ENCODE results near the gene FBXO31.
"Not testable (repeated sequence)": the region's sequence is repeated elsewhere in the genome, so short reads cannot be mapped to it uniquely, and the experiment has no call there.

Gene FBXO31

DNA sequence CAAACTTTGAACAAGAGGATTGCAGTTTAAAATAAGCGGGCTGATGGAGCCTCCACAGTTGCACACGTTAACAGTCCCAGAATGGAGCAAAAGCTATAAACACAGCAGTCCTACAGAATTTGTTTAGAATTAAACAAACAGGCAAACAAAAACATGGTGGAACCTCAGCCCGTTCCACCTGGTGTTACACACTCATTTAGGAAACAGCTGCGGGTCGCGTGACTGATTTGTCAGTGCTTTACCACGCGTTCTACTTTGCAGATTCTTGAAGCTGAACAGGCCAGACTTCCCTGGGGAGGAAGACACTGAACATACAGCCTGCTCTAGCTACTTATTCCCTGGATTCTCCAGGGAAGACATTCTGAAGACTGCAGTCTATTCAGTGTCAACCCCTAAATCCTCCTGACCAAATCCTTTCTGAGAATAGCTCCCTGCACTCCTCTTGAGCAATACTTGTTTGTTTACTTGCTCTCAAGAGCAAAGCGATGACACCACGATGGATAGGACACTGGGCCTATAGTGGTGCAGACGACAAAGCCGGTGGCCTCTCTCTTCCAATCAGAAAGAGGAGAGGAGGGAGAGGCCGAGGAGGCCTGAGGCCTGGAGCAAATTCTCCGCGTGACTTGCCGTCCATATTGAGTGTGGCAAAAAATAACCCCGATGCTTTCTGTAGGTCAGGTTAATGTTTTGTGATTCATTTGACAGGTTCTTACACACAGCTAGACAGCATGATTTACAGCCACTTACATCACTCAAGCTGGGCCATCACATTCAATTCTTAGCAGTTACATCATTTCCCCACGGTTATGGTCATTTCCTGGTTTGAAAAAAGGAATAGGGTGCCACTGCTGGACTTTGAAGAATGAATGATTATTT is 4.6 kb upstream of the FBXO31 start:
- TF ChIP-seq, protein P1, sequence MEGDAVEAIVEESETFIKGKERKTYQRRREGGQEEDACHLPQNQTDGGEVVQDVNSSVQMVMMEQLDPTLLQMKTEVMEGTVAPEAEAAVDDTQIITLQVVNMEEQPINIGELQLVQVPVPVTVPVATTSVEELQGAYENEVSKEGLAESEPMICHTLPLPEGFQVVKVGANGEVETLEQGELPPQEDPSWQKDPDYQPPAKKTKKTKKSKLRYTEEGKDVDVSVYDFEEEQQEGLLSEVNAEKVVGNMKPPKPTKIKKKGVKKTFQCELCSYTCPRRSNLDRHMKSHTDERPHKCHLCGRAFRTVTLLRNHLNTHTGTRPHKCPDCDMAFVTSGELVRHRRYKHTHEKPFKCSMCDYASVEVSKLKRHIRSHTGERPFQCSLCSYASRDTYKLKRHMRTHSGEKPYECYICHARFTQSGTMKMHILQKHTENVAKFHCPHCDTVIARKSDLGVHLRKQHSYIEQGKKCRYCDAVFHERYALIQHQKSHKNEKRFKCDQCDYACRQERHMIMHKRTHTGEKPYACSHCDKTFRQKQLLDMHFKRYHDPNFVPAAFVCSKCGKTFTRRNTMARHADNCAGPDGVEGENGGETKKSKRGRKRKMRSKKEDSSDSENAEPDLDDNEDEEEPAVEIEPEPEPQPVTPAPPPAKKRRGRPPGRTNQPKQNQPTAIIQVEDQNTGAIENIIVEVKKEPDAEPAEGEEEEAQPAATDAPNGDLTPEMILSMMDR (IDR thresholded peaks at IDR 0.05; ENCODE audit: borderline replicate concordance, control extremely low read depth, extremely low read depth, insufficient read depth, missing control alignments), result no peak
- in situ Hi-C loops (cut with MboI; ENCODE audit: low sequenced_read_pairs, unreplicated experiment), result no loop called here
- peak; percentile 87 for DNase-seq (ENCODE audit: low spot score)

DNA sequence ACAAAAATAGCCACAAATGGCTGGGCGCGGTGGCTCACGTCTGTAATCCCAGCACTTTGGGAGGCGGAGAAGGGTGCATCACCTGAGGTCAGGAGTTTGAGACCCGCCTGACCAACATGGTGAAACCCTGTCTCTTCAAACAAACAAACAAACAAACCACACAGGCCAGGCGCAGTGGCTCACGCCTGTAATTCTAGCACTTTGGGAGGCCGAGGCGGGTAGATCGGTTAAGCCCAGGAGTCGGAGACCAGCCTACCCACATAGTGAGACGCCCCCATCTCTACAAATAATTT is 1.2 kb upstream of the FBXO31 start:
- in situ Hi-C loops (cut with MboI; ENCODE audit: low sequenced_read_pairs, unreplicated experiment); DNase-seq (ENCODE audit: low spot score): not testable (repeated sequence)

DNA sequence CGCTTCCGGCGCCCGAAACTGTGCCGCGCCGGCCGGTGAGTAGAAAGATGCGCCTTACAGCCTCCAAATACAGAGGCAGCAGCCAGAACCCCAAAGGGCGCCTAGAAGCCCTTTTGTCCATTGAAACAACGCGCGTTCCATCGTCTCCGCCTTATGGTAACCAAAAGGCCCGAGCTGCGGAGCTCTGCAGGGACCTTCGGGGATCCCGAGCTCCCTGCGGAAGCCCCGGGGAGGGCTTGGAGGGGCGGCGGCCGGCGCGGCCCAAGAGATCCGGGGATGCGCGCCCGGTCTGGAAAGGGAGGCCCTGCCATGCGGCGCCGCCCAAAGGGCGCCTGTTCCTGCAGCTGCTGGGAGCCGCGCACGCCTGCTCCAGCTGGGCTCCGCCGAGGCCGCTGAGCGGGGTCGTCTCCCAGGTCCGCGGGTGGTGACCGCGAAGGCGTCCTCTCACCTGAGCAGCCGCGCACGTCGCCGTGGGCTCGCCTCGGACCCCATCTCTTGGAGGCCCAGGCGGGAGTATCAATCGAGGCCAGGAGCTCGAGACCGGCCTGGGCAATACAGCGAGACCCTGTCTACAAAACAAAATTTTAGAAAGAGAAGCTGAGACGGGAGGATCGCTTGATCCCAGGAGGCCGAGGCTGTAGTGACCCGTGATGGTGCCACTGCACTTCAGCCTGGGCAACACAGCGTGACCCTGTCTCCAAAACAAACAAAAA is 742 bp upstream of the FBXO31 start:
- DNase-seq (ENCODE audit: low spot score), result peak; percentile 23
- in situ Hi-C loops (cut with MboI; ENCODE audit: low sequenced_read_pairs, unreplicated experiment), result no loop called here
- TF ChIP-seq, protein P1 (IDR thresholded peaks at IDR 0.05; ENCODE audit: borderline replicate concordance, control extremely low read depth, extremely low read depth, insufficient read depth, missing control alignments), result no peak

DNA sequence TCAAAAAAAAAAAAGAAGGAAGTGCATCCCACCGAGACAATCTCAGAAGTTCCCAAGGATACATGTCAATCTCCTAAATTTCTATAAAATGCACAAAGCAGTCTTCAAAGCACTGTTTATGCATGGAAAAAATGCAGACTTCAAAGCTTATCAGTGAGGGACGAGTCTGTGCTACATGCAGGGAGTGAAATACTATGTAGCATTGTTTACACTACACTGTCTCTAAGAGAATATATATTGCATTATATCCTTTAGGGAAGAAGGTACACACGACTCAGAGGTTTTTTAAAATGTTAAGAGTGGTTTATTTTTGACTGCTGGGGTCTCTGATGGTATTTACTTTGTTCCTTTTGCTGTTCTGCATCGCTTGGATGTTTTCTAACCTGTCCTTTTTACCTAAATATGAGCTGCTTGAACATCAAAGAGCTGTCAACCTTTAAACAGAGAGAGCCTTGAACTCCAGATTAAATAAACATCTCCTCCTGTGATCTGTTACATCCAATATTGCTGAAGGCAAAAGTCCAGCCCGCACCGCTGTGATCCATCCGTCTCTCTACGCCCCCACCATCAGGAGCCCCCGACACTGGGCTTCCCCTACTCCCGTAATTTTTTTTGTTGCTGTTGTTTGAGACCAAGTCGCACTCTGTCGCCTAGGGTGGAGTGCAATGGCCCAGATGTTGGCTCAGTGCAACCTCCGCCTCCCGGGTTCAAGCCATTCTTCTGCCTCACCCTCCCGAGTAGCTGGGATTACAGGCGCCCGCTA is 1.4 kb downstream of the FBXO31 start:
- DNase-seq (ENCODE audit: low spot score), result no peak
- TF ChIP-seq, protein P1 (IDR thresholded peaks at IDR 0.05; ENCODE audit: borderline replicate concordance, control extremely low read depth, extremely low read depth, insufficient read depth, missing control alignments), result no peak
- in situ Hi-C loops (cut with MboI; ENCODE audit: low sequenced_read_pairs, unreplicated experiment), result no loop called here

DNA sequence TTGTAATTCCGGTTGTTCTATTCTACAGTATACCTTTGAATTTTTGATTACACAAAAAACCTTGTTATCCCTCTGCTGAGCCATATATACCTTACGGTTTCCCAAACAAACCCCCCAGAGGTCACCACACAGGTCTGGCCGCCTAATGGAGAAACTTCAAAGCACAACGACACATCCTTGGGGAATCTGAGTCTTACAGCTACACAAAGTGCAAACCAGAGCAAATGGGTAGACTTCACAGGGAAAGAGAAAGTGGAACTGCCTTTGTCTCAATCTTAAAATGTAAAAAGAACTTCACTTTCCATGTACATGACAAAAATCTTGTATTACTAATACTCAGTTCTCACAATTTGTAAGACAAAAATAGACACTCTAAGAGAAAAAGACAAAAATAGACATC is 2.7 kb downstream of the FBXO31 start:
- DNase-seq (ENCODE audit: low spot score), result no peak
- TF ChIP-seq, protein P1 (IDR thresholded peaks at IDR 0.05; ENCODE audit: borderline replicate concordance, control extremely low read depth, extremely low read depth, insufficient read depth, missing control alignments), result no peak
- in situ Hi-C loops (cut with MboI; ENCODE audit: low sequenced_read_pairs, unreplicated experiment), result no loop called here

DNA sequence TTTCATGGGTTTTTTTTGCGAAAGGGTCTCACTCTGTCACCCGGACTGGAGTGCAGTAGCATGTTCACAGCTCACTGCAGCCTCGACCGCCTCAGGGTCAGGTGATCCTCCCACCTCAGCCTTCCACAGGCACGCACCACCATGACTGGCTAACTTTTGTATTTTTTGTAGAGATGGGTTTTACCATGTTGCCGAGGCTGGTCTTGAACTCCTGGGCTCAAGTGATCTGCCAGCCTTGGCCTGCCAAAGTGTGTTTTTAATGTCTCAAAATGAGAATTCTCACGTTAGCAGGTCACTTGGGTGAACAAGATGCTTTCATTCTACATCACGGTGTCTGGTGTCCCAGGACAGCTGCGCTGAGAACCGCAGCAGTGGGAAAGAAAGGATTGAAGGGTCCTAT is 3.2 kb downstream of the FBXO31 start:
- TF ChIP-seq, protein P1 (IDR thresholded peaks at IDR 0.05; ENCODE audit: borderline replicate concordance, control extremely low read depth, extremely low read depth, insufficient read depth, missing control alignments), result no peak
- no peak for DNase-seq (ENCODE audit: low spot score)
- in situ Hi-C loops (cut with MboI; ENCODE audit: low sequenced_read_pairs, unreplicated experiment), result no loop called here

DNA sequence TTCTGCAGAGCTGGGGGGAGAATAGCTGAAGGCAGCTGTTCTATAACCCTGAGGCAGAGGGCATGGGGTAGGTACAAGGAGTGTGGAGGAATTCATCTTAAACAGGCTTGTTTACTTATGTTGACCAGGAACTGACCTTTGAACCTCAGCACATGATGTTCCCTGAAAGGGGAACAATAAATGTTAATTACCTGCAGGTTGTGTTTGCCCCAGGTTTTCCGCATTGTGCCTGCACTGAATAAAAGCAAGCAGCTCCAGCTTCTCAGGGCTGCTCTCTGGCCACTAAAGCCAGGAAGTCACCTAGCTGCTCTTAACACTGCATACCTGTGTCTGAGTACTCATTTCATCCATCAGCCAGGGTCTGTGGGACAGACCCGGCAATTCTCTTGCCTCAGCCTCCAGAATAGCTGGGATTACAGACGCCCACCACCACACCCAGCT is 4.2 kb downstream of the FBXO31 start:
- in situ Hi-C loops (cut with MboI; ENCODE audit: low sequenced_read_pairs, unreplicated experiment); DNase-seq (ENCODE audit: low spot score): not testable (repeated sequence)

Data from GM13976 (cell line).